ENCODE results near the gene OIT3. TPM values are rescaled to one million over a fixed set of nuclear protein-coding genes. Genes with fewer than 3 reads are reported as not detected.

OIT3 gene
- total RNA-seq, 1 donor from 2014 or later = not detected

DNA sequence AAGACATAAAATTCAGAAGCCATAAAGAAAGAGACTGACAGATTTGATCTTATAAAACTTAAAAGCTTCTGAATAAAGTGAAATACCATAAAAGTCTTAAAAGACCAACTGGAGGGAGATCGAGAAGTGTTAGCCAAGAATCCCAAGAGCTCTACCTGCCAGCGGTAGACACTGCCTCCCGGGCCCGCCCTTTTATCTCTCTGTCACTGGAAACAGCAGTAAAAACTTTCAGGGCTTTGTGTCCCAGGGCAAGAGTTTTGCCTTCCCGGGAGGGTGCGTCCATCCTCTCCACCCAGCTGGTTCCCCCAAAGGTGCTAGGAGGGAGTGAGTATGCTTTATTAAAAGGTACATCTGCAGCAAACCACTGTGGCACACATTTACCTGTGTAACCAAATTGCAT lies 55.2 kb downstream of the OIT3 start:
- Mint-ChIP-seq H3K27me3 (peaks cover 9% of the 10 kb centered on the region), H3K27ac (no peak overlapping the region), H3K4me3 (no peak overlapping the region), H3K36me3 (ENCODE audit: low read depth) (no peaks in the 10 kb centered on the region), H3K9me3 (no peaks in the 10 kb centered on the region), H3K4me1 (no peaks in the 10 kb centered on the region)
- DNase-seq = no peak
- ChIA-PET POLR2A (no interaction called here), CTCF (no interaction called here)
- TF ChIP-seq, protein P1, sequence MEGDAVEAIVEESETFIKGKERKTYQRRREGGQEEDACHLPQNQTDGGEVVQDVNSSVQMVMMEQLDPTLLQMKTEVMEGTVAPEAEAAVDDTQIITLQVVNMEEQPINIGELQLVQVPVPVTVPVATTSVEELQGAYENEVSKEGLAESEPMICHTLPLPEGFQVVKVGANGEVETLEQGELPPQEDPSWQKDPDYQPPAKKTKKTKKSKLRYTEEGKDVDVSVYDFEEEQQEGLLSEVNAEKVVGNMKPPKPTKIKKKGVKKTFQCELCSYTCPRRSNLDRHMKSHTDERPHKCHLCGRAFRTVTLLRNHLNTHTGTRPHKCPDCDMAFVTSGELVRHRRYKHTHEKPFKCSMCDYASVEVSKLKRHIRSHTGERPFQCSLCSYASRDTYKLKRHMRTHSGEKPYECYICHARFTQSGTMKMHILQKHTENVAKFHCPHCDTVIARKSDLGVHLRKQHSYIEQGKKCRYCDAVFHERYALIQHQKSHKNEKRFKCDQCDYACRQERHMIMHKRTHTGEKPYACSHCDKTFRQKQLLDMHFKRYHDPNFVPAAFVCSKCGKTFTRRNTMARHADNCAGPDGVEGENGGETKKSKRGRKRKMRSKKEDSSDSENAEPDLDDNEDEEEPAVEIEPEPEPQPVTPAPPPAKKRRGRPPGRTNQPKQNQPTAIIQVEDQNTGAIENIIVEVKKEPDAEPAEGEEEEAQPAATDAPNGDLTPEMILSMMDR (IDR thresholded peaks at IDR 0.05) = no peak
- no peak for ATAC-seq (ENCODE audit: low read depth)
- intact Hi-C loops (cut with micrococcal nuclease) = no loop called here

DNA sequence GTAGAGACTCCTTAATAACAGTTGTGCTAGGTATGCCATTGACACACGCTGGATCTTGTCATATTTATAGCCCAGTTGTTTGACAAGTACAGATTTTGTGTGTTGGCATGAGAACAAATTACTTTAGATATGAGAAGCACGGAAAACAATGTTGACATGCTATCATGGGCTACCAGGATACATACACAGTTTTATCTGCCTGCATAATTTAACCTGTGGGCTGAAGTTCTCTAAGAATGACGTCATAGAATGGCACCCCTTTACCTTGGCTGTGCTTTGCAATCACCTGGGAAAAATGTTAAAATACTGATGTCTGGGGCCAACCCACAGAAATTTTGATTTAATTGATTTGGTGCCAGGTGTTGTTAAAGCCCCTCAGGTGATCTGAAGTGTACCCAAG lies 58.2 kb downstream of the OIT3 start:
- H3K27me3 Mint-ChIP-seq = peaks cover 11% of the 10 kb centered on the region
- no peaks in the 10 kb centered on the region for H3K4me1 Mint-ChIP-seq
- ChIA-PET CTCF (no interaction called here), POLR2A (no interaction called here)
- no peaks in the 10 kb centered on the region for H3K9me3 Mint-ChIP-seq
- DNase-seq (no peak), ATAC-seq (ENCODE audit: low read depth) (no peak)
- no peaks in the 10 kb centered on the region for H3K36me3 Mint-ChIP-seq (ENCODE audit: low read depth)
- H3K4me3 Mint-ChIP-seq = no peak overlapping the region
- H3K27ac Mint-ChIP-seq = no peak overlapping the region
- TF ChIP-seq, protein P1 (IDR thresholded peaks at IDR 0.05) = no peak
- intact Hi-C loops (cut with micrococcal nuclease) = no loop called here

DNA sequence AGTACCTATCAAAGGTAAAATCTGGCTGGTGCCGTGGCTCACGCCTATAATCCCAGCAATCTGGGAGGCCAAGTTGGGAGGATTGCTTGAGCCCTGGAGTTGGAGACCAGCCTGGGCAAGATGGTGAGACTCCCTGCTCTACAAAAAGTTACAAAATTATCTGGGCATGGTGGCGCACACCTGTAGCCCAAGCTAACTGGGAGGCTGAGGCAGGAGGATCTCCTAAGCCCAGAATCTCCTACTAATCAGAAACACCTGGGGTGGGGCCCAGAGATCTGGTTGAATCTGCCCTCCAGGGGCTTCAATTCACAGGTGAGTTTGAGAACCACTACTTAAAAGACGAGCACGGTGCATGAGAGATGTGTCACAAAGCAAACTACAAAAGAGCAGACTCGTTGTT lies 58.6 kb downstream of the OIT3 start:
- no peaks in the 10 kb centered on the region for H3K9me3 Mint-ChIP-seq
- CTCF ChIA-PET = no interaction called here
- TF ChIP-seq, protein P1 (IDR thresholded peaks at IDR 0.05) = no peak
- no peak overlapping the region for H3K27ac Mint-ChIP-seq
- H3K36me3 Mint-ChIP-seq (ENCODE audit: low read depth) = no peaks in the 10 kb centered on the region
- ATAC-seq (ENCODE audit: low read depth) (no peak), DNase-seq (no peak)
- POLR2A ChIA-PET = no interaction called here
- no peak overlapping the region for H3K4me3 Mint-ChIP-seq
- intact Hi-C loops (cut with micrococcal nuclease) = no loop called here
- no peaks in the 10 kb centered on the region for H3K4me1 Mint-ChIP-seq
- peaks cover 11% of the 10 kb centered on the region for H3K27me3 Mint-ChIP-seq

DNA sequence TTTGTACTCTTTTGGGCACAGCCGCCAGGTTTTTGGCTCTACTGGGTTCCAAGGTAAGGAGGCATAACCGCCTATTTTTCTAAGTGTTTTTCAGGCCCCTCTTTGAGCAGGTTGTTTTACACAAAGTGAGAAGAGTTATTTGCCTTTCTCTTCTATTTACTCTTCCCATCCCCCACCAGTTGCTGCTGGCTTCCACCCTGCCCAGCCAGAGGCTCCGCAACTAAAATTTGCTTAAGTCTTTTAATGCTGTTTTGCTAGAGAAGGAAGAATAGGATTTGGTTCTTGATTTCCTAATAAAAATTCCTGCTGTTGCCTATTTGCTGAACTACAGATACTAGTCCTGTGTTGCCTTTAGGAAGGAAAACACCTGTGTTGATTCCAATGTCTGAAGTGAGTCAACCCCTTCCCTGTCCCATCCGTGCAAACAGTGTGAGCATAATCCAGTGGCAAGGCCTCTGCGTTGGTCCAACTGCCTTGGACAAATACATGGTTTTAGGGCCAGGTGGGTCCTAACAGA lies 59.2 kb downstream of the OIT3 start:
- H3K9me3 Mint-ChIP-seq = no peaks in the 10 kb centered on the region
- POLR2A ChIA-PET = no interaction called here
- no peak for DNase-seq
- CTCF ChIA-PET = no interaction called here
- H3K27me3 Mint-ChIP-seq = peaks cover 11% of the 10 kb centered on the region
- no peak overlapping the region for H3K4me3 Mint-ChIP-seq
- intact Hi-C loops (cut with micrococcal nuclease) = no loop called here
- no peaks in the 10 kb centered on the region for H3K36me3 Mint-ChIP-seq (ENCODE audit: low read depth)
- H3K27ac Mint-ChIP-seq = no peak overlapping the region
- TF ChIP-seq, protein P1 (IDR thresholded peaks at IDR 0.05) = no peak
- ATAC-seq (ENCODE audit: low read depth) = no peak
- H3K4me1 Mint-ChIP-seq = no peaks in the 10 kb centered on the region

DNA sequence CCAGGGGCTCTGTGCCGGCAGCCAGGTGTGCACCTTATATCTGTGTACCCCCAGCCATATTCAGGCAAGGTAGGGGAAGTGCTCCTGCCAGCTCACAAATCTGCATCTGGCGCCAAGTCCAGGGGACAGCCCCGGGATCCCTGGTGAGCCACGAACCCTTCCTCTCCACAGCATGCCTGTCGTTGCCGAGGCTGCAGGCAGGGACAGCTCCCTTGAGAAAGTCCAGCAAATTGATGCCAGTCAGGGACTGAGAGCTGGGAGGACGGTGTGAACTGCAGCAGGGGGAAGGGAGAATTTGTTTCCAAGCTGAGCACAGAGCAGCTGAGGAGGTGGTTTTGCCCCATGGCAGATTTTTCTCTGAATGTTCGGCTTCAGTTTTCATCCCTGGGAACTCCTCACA lies 60.1 kb downstream of the OIT3 start:
- ChIA-PET POLR2A (interaction anchor here (0.5 kb wide), 1 partner anchor 217 kb away, joined by 4 read pairs; no protein-coding TSS in a partner anchor), CTCF (no interaction called here)
- Mint-ChIP-seq H3K27me3 (peaks cover 11% of the 10 kb centered on the region), H3K4me3 (no peak overlapping the region), H3K9me3 (no peaks in the 10 kb centered on the region), H3K36me3 (ENCODE audit: low read depth) (no peaks in the 10 kb centered on the region), H3K27ac (no peak overlapping the region), H3K4me1 (no peaks in the 10 kb centered on the region)
- no peak for DNase-seq
- ATAC-seq (ENCODE audit: low read depth) = no peak
- TF ChIP-seq, protein P1 (IDR thresholded peaks at IDR 0.05) = no peak
- intact Hi-C loops (cut with micrococcal nuclease) = no loop called here
